Activated CD4-positive, alpha-beta T cell treated with anti-CD3 and anti-CD28 coated beads for 4 hours (primary cell): ENCODE results near the gene RPRD1B.
"Not testable (repeated sequence)": the region's sequence is repeated elsewhere in the genome, so short reads cannot be mapped to it uniquely, and the experiment has no call there.

Experiments
- DNase-seq, 2 donors: peaks; one replicate each; pipeline ENCODE4 v3.0.0-alpha.2; 2020

Gene RPRD1B

GRCh38 chr20:38107916-38108315 lies 74.4 kb downstream of the RPRD1B start:
- not testable (repeated sequence) for DNase-seq

GRCh38 chr20:38108438-38108985 lies 75.0 kb downstream of the RPRD1B start:
- no peak for DNase-seq

- DNase-seq, result no peak
Measured at GRCh38 chr20:38108986-38109541, 75.5 kb downstream of the RPRD1B start.

- no peak for DNase-seq
Measured at GRCh38 chr20:38109591-38110524, 76.3 kb downstream of the RPRD1B start.

GRCh38 chr20:38110525-38111178 lies 77.1 kb downstream of the RPRD1B start:
- no peak for DNase-seq

- no peak for DNase-seq
Measured at GRCh38 chr20:38111366-38112232, 78.1 kb downstream of the RPRD1B start.

- DNase-seq, result no peak
Measured at GRCh38 chr20:38112261-38112929, 78.8 kb downstream of the RPRD1B start.

- DNase-seq, result no peak
Measured at GRCh38 chr20:38112930-38113294, 79.4 kb downstream of the RPRD1B start.

GRCh38 chr20:38113401-38114325 lies 80.1 kb downstream of the RPRD1B start:
- no peak for DNase-seq

- DNase-seq, result no peak
Measured at GRCh38 chr20:38114353-38114791, 80.8 kb downstream of the RPRD1B start.

GRCh38 chr20:38115205-38115604 lies 81.7 kb downstream of the RPRD1B start:
- no peak for DNase-seq

GRCh38 chr20:38115896-38116295 lies 82.3 kb downstream of the RPRD1B start:
- no peak for DNase-seq

GRCh38 chr20:38116409-38117165 lies 83.0 kb downstream of the RPRD1B start:
- DNase-seq, result no peak

- no peak for DNase-seq
Measured at GRCh38 chr20:38117205-38117604, 83.7 kb downstream of the RPRD1B start.

GRCh38 chr20:38117635-38118034 lies 84.1 kb downstream of the RPRD1B start:
- no peak for DNase-seq

GRCh38 chr20:38119446-38119845 lies 85.9 kb downstream of the RPRD1B start:
- no peak for DNase-seq

- no peak for DNase-seq
Measured at GRCh38 chr20:38120625-38120988, 87.1 kb downstream of the RPRD1B start.

GRCh38 chr20:38121741-38122140 lies 88.2 kb downstream of the RPRD1B start:
- DNase-seq, result no peak

- no peak for DNase-seq
Measured at GRCh38 chr20:38123021-38123587, 89.6 kb downstream of the RPRD1B start.
